Activated CD8-positive, alpha-beta T cell treated with anti-CD3 and anti-CD28 coated beads, Interleukin-2, amount 10 ng/mL, durations not matched to agents 7 days and 5 days (primary cell): ENCODE results near the gene DECR2. TPM values are rescaled to one million over a fixed set of nuclear protein-coding genes. Genes with fewer than 3 reads are reported as not detected.
"Not testable (repeated sequence)": the region's sequence is repeated elsewhere in the genome, so short reads cannot be mapped to it uniquely, and the experiment has no call there.

Source experiments
- ATAC-seq: fragments of 150-1000 bp; cut with Tn5 transposase; one replicate; pipeline ENCODE4 v1.10.0; 2021; ENCODE audit warnings: moderate library complexity
- CTCF ChIA-PET: fragments of 350-600 bp; sonication (Branson Sonifier 250); formaldehyde crosslinking; loops from one replicate; lab custom pipeline; 2021; ENCODE audit warnings: antibody characterized with exemption; lab: Charles Lee
- POLR2A ChIA-PET: fragments of 350-600 bp; sonication (Branson Sonifier 250); formaldehyde crosslinking; loops from one replicate; lab custom pipeline; 2021; ENCODE audit warnings: antibody characterized with exemption; lab: Charles Lee
- DNase-seq: peaks from one replicate; pipeline ENCODE4 v3.0.0-alpha.2; 2020
- H3K27ac Mint-ChIP-seq: one replicate; pipeline ENCODE4 v1.8.0; 2021; ENCODE audit warnings: mild to moderate bottlenecking, mixed read lengths
- H3K27me3 Mint-ChIP-seq: one replicate; pipeline ENCODE4 v1.8.0; 2021; ENCODE audit warnings: low read depth, mixed read lengths
- H3K36me3 Mint-ChIP-seq: one replicate; pipeline ENCODE4 v1.8.0; 2021; ENCODE audit warnings: low read depth, mixed read lengths
- H3K4me1 Mint-ChIP-seq: one replicate; pipeline ENCODE4 v1.8.0; 2021; ENCODE audit warnings: low read depth, mixed read lengths
- H3K4me3 Mint-ChIP-seq: one replicate; pipeline ENCODE4 v1.8.0; 2021; ENCODE audit warnings: mild to moderate bottlenecking, mixed read lengths
- H3K9me3 Mint-ChIP-seq: one replicate; pipeline ENCODE4 v1.8.0; 2022; ENCODE audit warnings: mixed read lengths; ENCODE audit not compliant: insufficient read depth
- total RNA-seq, 2 experiments: library from RNA; stranded (reverse); gene quantifications; one replicate each; pipeline ENCODE4 v1.2.3, GENCODE V29; 2021

The DECR2 gene
- total RNA-seq, 2 experiments from 2014 or later: 4.7 to 6.3 TPM

DNA sequence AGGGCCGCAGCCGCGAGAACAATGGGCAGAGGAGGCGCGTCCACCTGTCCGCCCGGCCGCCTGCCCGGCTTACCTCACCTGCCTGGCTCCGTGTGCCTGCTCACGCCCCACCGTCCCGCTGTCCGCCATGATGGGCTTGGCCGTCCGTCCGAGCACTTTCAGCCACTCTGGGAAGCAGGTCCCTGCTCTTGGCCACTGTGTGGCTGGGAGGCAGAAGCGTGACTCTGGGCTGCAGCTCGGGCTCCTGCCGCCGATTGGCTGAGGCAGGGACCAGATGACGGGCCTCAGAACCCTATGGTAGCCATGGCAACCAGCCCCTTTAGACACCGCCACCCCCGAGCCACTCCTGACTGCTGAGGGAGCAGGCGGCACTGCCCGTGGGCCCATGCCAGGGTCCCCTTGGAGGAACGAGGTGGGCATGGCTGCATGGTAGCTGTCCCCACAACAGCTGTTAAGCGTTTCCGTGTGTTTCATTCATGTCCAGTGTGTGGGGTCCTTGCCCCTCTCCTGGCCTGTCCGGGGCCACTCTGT is 40.3 kb upstream of the DECR2 start:
- H3K27me3 Mint-ChIP-seq: no peaks in the 10 kb centered on the region
- H3K9me3 Mint-ChIP-seq: no peaks in the 10 kb centered on the region
- H3K27ac Mint-ChIP-seq: no peak overlapping the region
- no peak overlapping the region for H3K4me3 Mint-ChIP-seq
- POLR2A ChIA-PET: interaction anchor here (0.8 kb wide), 1 partner anchor 9 kb away, joined by 3 read pairs; no protein-coding TSS in a partner anchor
- H3K4me1 Mint-ChIP-seq: peaks cover 6% of the 10 kb centered on the region
- CTCF ChIA-PET: interaction anchor here (0.7 to 2.9 kb wide), 11 partner anchors 8 to 296 kb away, joined by 3 to 37 read pairs (median 8); partner anchors contain the start of genes LUC7L and MRPL28
- DNase-seq: no peak
- no peak for ATAC-seq
- H3K36me3 Mint-ChIP-seq: no peaks in the 10 kb centered on the region

DNA sequence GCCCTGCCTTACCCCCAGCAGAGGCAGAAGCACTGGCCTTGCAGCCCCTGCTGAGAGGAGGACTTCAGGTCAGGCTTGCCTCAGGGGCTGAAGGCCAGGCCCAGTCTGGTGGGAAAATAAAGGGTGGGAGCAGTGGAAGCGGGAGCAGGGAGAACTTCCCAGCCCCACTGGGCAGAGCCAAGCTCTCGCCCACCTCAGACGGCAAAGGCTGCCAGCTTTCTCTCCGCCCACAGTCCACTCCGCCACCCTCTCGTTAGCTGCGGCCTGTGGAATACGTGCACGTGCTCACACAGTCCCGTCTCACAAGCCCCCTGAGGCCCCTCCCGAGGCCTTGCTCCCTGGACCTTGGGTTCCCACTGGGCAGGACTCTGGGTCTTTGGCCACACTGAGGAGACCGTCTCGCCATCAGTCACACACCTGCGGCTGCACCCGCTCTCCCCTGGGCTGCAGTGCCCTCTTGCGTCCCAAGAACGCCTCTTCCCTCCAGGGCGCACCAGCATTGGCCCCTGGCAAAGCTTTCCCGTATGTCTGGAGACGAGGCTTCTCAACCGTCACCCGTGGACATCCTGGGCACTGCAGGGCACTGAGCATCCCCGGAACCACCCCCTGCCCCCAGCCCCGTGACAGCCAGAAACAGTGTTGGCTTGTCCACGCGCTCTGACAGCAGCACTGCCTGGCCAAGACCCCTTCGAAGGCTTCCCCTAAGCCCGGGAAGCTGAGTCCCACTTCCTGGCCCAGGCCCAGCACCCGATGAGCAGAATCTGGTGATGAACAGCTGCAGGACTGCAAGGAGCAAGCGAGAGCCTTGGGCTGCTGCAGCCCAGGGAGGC is 39.6 kb upstream of the DECR2 start:
- peaks cover 5% of the 10 kb centered on the region for H3K36me3 Mint-ChIP-seq
- CTCF ChIA-PET: interaction anchor here (0.7 to 2.9 kb wide), 19 partner anchors 9 to 297 kb away, joined by 3 to 37 read pairs (median 4); partner anchors contain the start of genes LUC7L, MRPL28 and PGAP6
- H3K27me3 Mint-ChIP-seq: no peaks in the 10 kb centered on the region
- H3K4me1 Mint-ChIP-seq: peaks cover 6% of the 10 kb centered on the region
- POLR2A ChIA-PET: interaction anchor here (0.8 kb wide), 1 partner anchor 9 kb away, joined by 3 read pairs; no protein-coding TSS in a partner anchor
- no peak overlapping the region for H3K4me3 Mint-ChIP-seq
- H3K9me3 Mint-ChIP-seq: no peaks in the 10 kb centered on the region
- DNase-seq (peak; percentile 82), ATAC-seq (peak; percentile 88)
- no peak overlapping the region for H3K27ac Mint-ChIP-seq

DNA sequence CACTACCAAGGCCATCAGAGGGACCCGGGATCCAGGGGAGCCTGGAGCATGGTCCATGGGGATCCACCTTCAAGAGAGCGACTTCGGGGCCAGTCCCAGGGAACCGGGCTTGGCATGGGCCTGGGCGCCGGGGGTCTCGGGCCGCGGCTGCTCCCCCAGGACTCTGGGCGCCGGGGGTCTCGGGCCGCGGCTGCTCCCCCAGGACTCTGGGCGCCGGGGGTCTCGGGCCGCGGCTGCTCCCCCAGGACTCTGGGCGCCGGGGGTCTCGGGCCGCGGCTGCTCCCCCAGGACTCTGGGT is 39.0 kb upstream of the DECR2 start:
- H3K27me3 Mint-ChIP-seq, POLR2A ChIA-PET, DNase-seq, ATAC-seq, H3K4me3 Mint-ChIP-seq, H3K4me1 Mint-ChIP-seq, H3K27ac Mint-ChIP-seq, H3K9me3 Mint-ChIP-seq, H3K36me3 Mint-ChIP-seq: not testable (repeated sequence)
- CTCF ChIA-PET: interaction anchor here (0.7 to 2.9 kb wide), 16 partner anchors 9 to 298 kb away, joined by 3 to 37 read pairs (median 4); partner anchors contain the start of genes LUC7L, MRPL28 and PGAP6

DNA sequence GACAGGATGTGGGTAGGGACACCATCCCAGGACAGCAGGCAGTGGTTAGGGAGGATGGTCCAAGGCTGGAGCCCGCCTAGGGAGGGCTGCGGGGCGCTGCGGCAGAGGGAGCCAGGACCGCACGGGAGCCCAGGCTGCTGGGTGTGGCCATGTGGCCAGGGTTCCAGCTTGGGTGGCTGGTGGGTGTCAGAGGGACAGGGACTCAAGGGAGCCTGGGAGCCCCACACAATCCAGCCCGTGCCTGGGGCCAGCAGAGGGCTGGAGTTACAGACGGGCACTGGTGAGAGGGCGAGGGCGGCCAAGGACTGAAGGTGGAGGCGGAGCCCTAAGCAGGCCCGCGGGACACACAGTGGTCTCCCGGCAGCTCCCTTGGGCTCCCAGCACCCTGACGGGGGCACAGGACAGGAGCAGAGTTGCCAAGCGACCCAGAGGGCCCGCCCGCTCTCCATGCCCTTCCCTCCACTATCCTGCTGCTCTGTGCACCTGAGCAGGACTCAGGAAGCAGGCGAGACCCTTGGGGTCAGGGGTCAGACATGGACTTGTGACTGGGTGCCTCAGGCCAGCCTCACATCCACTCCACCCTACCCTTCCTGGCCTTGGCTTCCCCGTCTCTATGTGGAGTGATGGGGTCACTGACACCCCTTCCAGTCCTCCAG is 38.4 kb upstream of the DECR2 start:
- Mint-ChIP-seq H3K27ac (no peak overlapping the region), H3K4me3 (no peak overlapping the region), H3K36me3 (peaks cover 7% of the 10 kb centered on the region), H3K27me3 (no peaks in the 10 kb centered on the region), H3K4me1 (peaks cover 6% of the 10 kb centered on the region), H3K9me3 (no peaks in the 10 kb centered on the region)
- POLR2A ChIA-PET: no interaction called here
- ATAC-seq: no peak
- CTCF ChIA-PET: interaction anchor here (0.9 to 2.9 kb wide), 10 partner anchors 8 to 259 kb away, joined by 3 to 37 read pairs (median 10); partner anchors contain the start of genes LUC7L, MRPL28 and PGAP6
- DNase-seq: no peak

DNA sequence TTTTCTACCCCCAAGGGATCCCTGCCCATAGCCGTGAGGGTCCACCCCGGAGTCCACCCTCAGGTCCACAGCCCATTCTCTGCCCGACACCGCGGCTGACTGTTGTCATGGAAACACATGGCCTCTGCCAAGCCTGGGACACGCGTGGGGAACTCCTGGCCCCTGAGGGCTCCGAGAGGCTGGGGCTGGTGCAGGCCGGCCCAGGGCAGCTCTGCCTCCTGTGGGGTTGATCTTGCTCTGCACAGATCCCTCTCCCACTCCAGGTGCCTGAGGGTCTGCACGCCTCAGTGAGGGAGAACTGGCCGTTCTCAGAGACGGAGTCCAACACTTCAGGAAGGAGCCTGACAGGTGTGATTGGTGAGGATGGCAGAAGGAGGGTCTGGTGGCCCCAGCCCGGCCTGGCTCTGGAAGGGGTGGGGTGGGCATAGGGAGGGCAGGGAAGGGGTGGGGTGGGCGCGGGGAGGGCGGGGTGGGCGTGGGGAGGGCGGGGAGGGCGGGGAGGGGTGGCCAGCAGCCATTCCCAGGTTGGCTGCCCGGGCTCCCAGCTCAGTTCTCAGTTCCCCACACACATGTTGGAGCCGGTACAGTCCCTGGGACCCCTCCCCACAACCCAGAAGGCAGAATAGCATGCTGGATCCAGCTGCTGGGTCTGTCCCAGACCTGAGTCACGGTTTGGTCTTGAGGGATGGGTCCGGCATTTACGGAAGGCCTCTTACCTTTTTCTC is 37.8 kb upstream of the DECR2 start:
- no peaks in the 10 kb centered on the region for H3K9me3 Mint-ChIP-seq
- H3K4me3 Mint-ChIP-seq: no peak overlapping the region
- H3K4me1 Mint-ChIP-seq: peaks cover 6% of the 10 kb centered on the region
- ATAC-seq: no peak
- no peaks in the 10 kb centered on the region for H3K27me3 Mint-ChIP-seq
- no peak overlapping the region for H3K27ac Mint-ChIP-seq
- peaks cover 12% of the 10 kb centered on the region for H3K36me3 Mint-ChIP-seq
- DNase-seq: no peak
- CTCF ChIA-PET: interaction anchor here (2.7 to 2.9 kb wide), 4 partner anchors 7 to 257 kb away, joined by 8 to 37 read pairs (median 23); partner anchors contain the start of gene MRPL28
- POLR2A ChIA-PET: no interaction called here

DNA sequence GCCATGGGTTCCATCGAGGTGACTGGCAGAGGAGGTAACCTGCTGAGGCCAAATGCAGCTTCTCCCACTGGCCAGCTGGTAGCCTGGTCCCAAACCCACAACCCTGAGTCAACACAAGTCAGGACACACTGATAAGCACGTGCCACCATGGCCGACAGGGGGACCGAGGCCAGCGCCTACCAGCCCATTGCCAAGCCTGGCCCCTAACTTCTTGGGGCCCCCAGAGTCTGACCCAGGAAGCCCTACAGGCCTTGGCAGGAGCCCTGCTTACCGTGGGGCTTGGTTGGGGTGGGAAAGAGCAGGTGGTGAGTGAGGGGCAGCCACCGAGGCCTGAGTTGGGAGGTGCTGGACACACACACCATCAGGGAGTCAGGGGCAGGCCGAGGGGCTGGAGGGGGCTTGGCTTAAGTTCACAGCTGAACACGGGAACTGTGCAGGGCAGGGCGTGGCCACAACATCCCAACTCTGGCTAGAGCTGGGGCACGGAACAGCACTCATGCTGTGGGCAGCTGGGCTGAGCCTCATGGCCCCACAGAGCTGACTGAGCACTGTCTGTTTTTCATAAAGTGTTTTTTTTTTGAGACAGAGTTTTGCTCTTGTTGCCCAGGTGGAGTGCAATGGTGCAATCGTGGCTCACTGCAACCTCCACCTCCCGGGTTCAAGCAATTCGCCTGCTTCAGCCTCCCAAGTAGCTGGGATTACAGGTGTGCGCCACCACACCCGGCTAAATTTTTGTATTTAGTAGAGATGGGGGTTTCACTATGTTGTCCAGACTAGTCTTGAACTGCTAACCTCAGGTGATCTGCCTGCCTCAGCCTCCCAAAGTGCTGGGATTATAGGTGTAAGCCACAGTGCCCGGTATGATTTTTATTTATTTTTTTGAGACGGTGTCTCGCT is 36.8 kb upstream of the DECR2 start:
- Mint-ChIP-seq H3K4me3 (no peak overlapping the region), H3K27ac (no peak overlapping the region), H3K4me1 (peaks cover 15% of the 10 kb centered on the region), H3K9me3 (no peaks in the 10 kb centered on the region), H3K36me3 (peaks cover 19% of the 10 kb centered on the region), H3K27me3 (no peaks in the 10 kb centered on the region)
- CTCF ChIA-PET: interaction anchor here (0.8 to 2.1 kb wide), 2 partner anchors 247 to 258 kb away, joined by 3 to 4 read pairs; no protein-coding TSS in a partner anchor
- DNase-seq (no peak), ATAC-seq (no peak)
- POLR2A ChIA-PET: no interaction called here

DNA sequence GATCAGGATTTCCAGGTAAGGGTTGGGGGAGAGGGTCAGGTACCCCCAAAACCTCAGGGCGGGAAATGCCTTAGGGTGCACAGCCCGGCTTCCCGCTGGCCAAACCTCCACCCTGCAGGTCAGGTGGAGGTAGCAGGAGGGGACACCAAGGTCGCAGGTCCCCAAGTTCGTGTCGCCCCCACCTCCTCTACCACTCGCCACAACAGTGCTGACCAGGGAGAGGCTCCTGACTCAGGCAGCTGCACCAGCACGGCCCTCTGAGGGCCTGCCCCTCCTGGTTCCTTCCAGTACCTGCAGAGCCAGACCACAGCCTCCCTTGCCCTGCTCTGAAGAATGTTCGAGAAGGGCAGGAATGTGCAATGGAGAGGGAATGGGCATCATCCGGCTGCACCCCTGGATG is 35.2 kb upstream of the DECR2 start:
- H3K36me3 Mint-ChIP-seq: peaks cover 23% of the 10 kb centered on the region
- H3K27me3 Mint-ChIP-seq: no peaks in the 10 kb centered on the region
- peaks cover 24% of the 10 kb centered on the region for H3K4me1 Mint-ChIP-seq
- CTCF ChIA-PET: interaction anchor here (2.1 kb wide), 1 partner anchor 260 kb away, joined by 4 read pairs; no protein-coding TSS in a partner anchor
- ATAC-seq (no peak), DNase-seq (no peak)
- H3K4me3 Mint-ChIP-seq: no peak overlapping the region
- no peaks in the 10 kb centered on the region for H3K9me3 Mint-ChIP-seq
- no peak overlapping the region for H3K27ac Mint-ChIP-seq
- POLR2A ChIA-PET: no interaction called here

DNA sequence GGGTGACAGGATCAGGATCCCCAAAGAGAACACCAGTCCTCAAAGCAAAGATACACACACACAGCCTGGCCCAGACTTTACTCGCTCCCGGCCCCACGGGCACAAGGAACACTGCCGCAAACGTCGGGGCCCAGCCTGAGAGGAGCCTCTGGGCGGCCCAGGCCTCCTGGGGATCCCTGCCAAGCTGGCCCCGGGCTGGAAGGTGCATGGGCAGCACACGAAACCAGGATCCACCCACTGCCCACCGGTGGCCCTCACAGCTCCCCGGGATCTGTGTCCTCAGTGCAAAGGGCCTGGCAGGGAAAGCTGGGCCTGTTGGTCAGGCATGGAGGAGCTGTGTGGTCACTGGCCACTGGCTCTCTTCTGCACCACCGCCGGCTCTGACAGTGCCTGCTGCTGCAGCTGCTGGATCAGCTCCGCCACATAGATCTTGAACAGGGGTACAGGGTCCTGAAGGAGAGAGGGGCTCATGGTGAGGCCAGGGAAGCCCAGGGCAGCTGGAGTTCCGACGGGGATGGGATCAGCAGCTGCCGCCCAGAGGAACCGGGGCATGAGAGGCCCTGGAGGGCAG is 34.3 kb upstream of the DECR2 start:
- ChIA-PET CTCF (no interaction called here), POLR2A (no interaction called here)
- no peak for ATAC-seq
- Mint-ChIP-seq H3K4me1 (peaks cover 24% of the 10 kb centered on the region), H3K27me3 (no peaks in the 10 kb centered on the region), H3K9me3 (no peaks in the 10 kb centered on the region), H3K27ac (no peak overlapping the region), H3K4me3 (no peak overlapping the region), H3K36me3 (peaks cover 26% of the 10 kb centered on the region)
- DNase-seq: no peak

DNA sequence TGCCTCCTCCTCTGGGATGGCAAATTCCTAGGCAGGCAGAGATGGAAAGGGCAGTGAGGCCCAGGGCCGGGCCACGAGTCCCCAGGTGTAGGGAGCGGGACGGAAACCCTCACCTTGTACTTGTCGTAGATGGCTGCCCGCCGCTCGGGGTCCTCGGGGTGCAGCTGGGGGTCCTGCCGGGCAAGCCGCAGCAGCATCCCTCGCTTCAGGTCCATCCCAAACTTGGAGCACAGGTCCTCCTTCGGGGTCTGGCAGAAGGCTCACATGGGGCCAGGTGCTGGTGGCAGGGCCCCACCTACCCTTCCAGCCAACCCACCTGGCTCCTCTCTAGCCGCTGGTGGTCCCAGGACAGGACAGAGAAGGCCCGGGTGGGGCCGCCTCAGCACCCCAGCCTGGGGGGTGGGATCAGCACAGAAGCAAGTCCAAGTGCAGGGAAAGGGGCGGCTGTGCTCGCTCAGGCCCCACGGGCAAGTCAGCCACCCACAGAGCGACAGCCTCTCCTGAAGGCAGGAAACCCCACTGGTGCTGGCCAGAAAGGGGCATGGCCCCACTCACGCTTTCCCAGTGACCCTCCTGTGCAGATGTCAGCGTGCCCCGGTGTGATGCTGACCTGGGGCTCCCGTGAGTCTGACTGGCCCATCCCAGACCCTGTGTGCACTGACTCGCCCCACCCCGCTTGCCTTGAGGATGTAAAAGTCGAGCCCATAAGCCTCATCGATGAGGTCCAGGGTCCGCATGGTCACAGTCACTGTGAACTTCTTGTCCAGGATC is 33.1 kb upstream of the DECR2 start:
- Mint-ChIP-seq H3K4me1 (peaks cover 23% of the 10 kb centered on the region), H3K27me3 (no peaks in the 10 kb centered on the region), H3K27ac (peak overlapping the region; percentile 30), H3K36me3 (peaks cover 28% of the 10 kb centered on the region), H3K9me3 (no peaks in the 10 kb centered on the region), H3K4me3 (peak overlapping the region; percentile 69)
- ATAC-seq (no peak), DNase-seq (no peak)
- CTCF ChIA-PET: interaction anchor here (1.0 kb wide), 1 partner anchor 18 kb away, joined by 3 read pairs; no protein-coding TSS in a partner anchor
- POLR2A ChIA-PET: no interaction called here
